SK-N-SH treated with all-trans-retinoic acid at 6 μM for 48 hours (cell line): ENCODE measurements around the gene NDRG3.

Experiments used
- ATAC-seq: fragments of 200-7000 bp; cut with Tn5 transposase; 3 replicates; pipeline ENCODE4 v1.9.1; 2020; ENCODE audit warnings: mild to moderate bottlenecking, moderate library complexity
- ARNTL ChIP-seq: fragments of 450-650 bp; formaldehyde crosslinking; IDR thresholded peaks from 2 replicates; pipeline ENCODE4 v1.5.0; 2020; ENCODE audit warnings: low read depth, mild to moderate bottlenecking, moderate library complexity, borderline replicate concordance
- BACH2 ChIP-seq: fragments of 250-450 bp; sonication (Bioruptor Pico); IDR thresholded peaks from 2 replicates; pipeline ENCODE4 v1.9.0; 2021; ENCODE audit warnings: mild to moderate bottlenecking, borderline replicate concordance
- CSDC2 ChIP-seq: fragments of 250-450 bp; sonication (Bioruptor Pico); IDR thresholded peaks from 2 replicates; pipeline ENCODE4 v1.5.0; 2020; ENCODE audit warnings: mild to moderate bottlenecking, moderate library complexity
- ESRRG ChIP-seq: fragments of 250-450 bp; sonication (Bioruptor Pico); IDR thresholded peaks from 2 replicates; pipeline ENCODE4 v1.6.1; 2021; ENCODE audit warnings: mild to moderate bottlenecking
- GLIS3 ChIP-seq: fragments of 250-450 bp; sonication (Bioruptor Pico); IDR thresholded peaks from 2 replicates; pipeline ENCODE4 v1.5.0; 2020; ENCODE audit warnings: mild to moderate bottlenecking, moderate library complexity
- OSR1 ChIP-seq: fragments of 250-450 bp; sonication (Bioruptor Pico); IDR thresholded peaks from 2 replicates; pipeline ENCODE4 v1.8.0; 2022; ENCODE audit warnings: moderate library complexity, mild to moderate bottlenecking, inconsistent platforms
- PATZ1 ChIP-seq: fragments of 250-450 bp; sonication (Bioruptor Pico); IDR thresholded peaks from 2 replicates; pipeline ENCODE4 v1.8.0; 2020; ENCODE audit warnings: mild to moderate bottlenecking, moderate library complexity, borderline replicate concordance
- POU6F1 ChIP-seq: fragments of 250-450 bp; sonication (Bioruptor Pico); IDR thresholded peaks from 2 replicates; pipeline ENCODE4 v1.8.0; 2021; ENCODE audit warnings: low read depth, mild to moderate bottlenecking, moderate library complexity, borderline replicate concordance
- PPARA ChIP-seq: fragments of 250-450 bp; sonication (Bioruptor Pico); IDR thresholded peaks from 2 replicates; pipeline ENCODE4 v1.5.0; 2020; ENCODE audit warnings: mild to moderate bottlenecking, borderline replicate concordance
- RARB ChIP-seq: fragments of 250-450 bp; sonication (Bioruptor Pico); IDR thresholded peaks from 2 replicates; pipeline ENCODE4 v1.8.0; 2021; ENCODE audit warnings: mild to moderate bottlenecking, moderate library complexity
- SNAI2 ChIP-seq: fragments of 250-450 bp; sonication (Bioruptor Pico); IDR thresholded peaks from 2 replicates; pipeline ENCODE4 v1.5.0; 2020; ENCODE audit warnings: mild to moderate bottlenecking, moderate library complexity
- TCF4 ChIP-seq: fragments of 250-450 bp; sonication (Bioruptor Pico); IDR thresholded peaks from 2 replicates; pipeline ENCODE4 v1.8.0; 2021; ENCODE audit warnings: mild to moderate bottlenecking, moderate library complexity, borderline replicate concordance
- TOX ChIP-seq: fragments of 250-450 bp; sonication (Bioruptor Pico); IDR thresholded peaks from 2 replicates; pipeline ENCODE4 v1.8.0; 2021; ENCODE audit warnings: mild to moderate bottlenecking, moderate library complexity, borderline replicate concordance
- TSHZ2 ChIP-seq: fragments of 250-450 bp; sonication (Bioruptor Pico); IDR thresholded peaks from 2 replicates; pipeline ENCODE4 v1.5.0; 2020; ENCODE audit warnings: mild to moderate bottlenecking, moderate library complexity
- ZC3H10 ChIP-seq: fragments of 250-450 bp; sonication (Bioruptor Pico); IDR thresholded peaks from 2 replicates; pipeline ENCODE4 v1.5.1; 2021; ENCODE audit warnings: mild to moderate bottlenecking, moderate library complexity
- ZFP30 ChIP-seq: fragments of 450-650 bp; formaldehyde crosslinking; IDR thresholded peaks from 2 replicates; pipeline ENCODE4 v1.5.0; 2022; ENCODE audit warnings: mild to moderate bottlenecking, moderate library complexity
- ZNF70 ChIP-seq: fragments of 450-650 bp; formaldehyde crosslinking; IDR thresholded peaks from 2 replicates; pipeline ENCODE4 v1.5.0; 2020; ENCODE audit warnings: mild to moderate bottlenecking, moderate library complexity
- ZNF8 ChIP-seq: fragments of 450-650 bp; formaldehyde crosslinking; IDR thresholded peaks from 2 replicates; pipeline ENCODE4 v1.5.0; 2020; ENCODE audit warnings: mild to moderate bottlenecking, moderate library complexity
- TF ChIP-seq, protein P1 (sequence below): fragments of 250-450 bp; sonication (Bioruptor Pico); IDR thresholded peaks from 2 replicates; pipeline ENCODE4 v1.5.1; 2020; ENCODE audit warnings: low read depth, mild to moderate bottlenecking, moderate library complexity
- TF ChIP-seq, protein P2 (sequence below): fragments of 250-450 bp; sonication (Bioruptor Pico); IDR thresholded peaks from 2 replicates; pipeline ENCODE4 v1.5.1; 2021; ENCODE audit warnings: mild to moderate bottlenecking, moderate library complexity

NDRG3 gene

DNA sequence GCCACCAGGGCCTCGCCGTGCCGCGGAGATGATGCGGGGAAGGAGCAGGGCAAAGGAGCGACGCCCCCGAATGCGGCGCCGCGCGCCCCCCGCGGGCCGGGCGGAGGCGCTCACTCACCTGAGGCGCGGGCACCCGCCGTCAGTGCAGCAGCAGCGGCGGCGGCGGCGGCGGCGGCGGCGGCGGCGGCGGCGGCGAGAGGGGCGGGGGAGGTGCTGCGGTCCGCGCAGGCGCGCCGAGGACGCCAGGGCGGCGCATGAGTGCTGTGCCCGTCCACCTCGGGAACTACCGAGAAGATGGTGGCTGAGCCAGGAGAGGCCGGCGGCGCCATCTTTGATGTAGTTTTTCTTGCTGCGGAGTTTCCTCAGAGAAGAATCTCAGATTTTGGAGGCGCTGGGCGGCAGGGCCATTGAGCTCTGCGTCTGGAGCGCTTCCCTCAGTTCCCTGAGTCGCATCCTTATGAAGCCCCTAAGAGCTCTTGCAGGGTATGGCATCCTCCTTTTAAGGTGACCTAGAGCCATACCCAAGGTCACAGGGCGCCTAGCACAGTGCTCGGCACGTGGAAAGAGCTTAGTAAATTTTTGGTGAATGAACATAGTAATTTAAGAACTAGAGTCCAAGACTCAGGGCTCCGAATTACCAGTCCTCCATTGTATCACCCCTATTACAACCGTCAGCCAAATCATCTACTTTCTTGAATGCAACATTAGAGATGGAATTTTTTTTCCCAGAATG is at the start of gene NDRG3:
Gene NDRG3, minus strand, starts transcription at position 164 of the 733 bp plus-strand sequence. CDS start 24,355 bp downstream, outside the sequence.
- TF ChIP-seq ESRRG (CRISPR knock-in tag): no peak
- TF ChIP-seq PPARA: no peak
- no peak for TF ChIP-seq ZFP30
- TF ChIP-seq OSR1 (CRISPR knock-in tag): no peak
- TF ChIP-seq ZNF8 (CRISPR knock-in tag): no peak
- no peak for TF ChIP-seq ZNF70 (CRISPR knock-in tag)
- no peak for TF ChIP-seq PATZ1 (CRISPR knock-in tag)
- no peak for TF ChIP-seq GLIS3
- no peak for TF ChIP-seq BACH2 (CRISPR knock-in tag)
- no peak for TF ChIP-seq TCF4 (CRISPR knock-in tag)
- TF ChIP-seq, protein P1, sequence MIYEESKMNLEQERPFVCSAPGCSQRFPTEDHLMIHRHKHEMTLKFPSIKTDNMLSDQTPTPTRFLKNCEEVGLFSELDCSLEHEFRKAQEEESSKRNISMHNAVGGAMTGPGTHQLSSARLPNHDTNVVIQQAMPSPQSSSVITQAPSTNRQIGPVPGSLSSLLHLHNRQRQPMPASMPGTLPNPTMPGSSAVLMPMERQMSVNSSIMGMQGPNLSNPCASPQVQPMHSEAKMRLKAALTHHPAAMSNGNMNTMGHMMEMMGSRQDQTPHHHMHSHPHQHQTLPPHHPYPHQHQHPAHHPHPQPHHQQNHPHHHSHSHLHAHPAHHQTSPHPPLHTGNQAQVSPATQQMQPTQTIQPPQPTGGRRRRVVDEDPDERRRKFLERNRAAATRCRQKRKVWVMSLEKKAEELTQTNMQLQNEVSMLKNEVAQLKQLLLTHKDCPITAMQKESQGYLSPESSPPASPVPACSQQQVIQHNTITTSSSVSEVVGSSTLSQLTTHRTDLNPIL: no peak
- TF ChIP-seq ARNTL (CRISPR knock-in tag): no peak
- TF ChIP-seq TOX (CRISPR knock-in tag): no peak
- TF ChIP-seq, all 23 proteins: peak for 0
- ATAC-seq: peak; percentile 97

DNA sequence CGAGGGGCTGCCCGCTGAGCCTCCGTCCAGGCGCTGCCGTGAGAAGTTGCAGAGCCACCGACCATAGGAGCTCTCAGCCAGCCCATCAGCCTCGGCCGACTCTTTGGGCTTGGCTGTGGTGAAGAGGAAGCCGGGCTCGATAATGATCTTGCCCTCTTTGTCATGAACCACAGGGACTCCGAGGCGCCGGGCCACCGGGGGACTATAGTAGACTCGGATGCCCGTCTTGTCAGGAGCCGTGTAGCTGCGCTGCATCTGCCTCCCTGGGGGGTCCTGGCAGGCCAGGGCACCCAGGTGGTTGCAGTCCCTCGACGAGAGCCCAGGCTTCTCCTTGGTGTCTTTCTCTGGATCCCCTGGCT is 48.2 kb upstream of the NDRG3 start:
- ATAC-seq: no peak
- TF ChIP-seq POU6F1 (CRISPR knock-in tag) (no peak), TCF4 (CRISPR knock-in tag) (no peak), RARB (CRISPR knock-in tag) (no peak), ZFP30 (no peak), TSHZ2 (CRISPR knock-in tag) (no peak), ZC3H10 (CRISPR knock-in tag) (no peak), CSDC2 (CRISPR knock-in tag) (no peak), SNAI2 (CRISPR knock-in tag) (no peak), OSR1 (CRISPR knock-in tag) (no peak)
- TF ChIP-seq, protein P1: no peak
- TF ChIP-seq, protein P2, sequence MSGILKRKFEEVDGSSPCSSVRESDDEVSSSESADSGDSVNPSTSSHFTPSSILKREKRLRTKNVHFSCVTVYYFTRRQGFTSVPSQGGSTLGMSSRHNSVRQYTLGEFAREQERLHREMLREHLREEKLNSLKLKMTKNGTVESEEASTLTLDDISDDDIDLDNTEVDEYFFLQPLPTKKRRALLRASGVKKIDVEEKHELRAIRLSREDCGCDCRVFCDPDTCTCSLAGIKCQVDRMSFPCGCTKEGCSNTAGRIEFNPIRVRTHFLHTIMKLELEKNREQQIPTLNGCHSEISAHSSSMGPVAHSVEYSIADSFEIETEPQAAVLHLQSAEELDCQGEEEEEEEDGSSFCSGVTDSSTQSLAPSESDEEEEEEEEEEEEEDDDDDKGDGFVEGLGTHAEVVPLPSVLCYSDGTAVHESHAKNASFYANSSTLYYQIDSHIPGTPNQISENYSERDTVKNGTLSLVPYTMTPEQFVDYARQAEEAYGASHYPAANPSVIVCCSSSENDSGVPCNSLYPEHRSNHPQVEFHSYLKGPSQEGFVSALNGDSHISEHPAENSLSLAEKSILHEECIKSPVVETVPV: no peak
